ENCODE results near the gene BTK. TPM values are rescaled to one million over a fixed set of nuclear protein-coding genes. Genes with fewer than 3 reads are reported as not detected.

The BTK gene
- total and polyA plus RNA-seq, 5 experiments from 2014 or later, result 0.12 to 9.8 (median 0.20) TPM

- H3K9me3 Mint-ChIP-seq, result no peaks in the 10 kb centered on the region
- peak; percentile 7 to 10 for ATAC-seq
- POLR2A ChIA-PET, result no interaction called here
- no peaks in the 10 kb centered on the region for H3K27me3 Mint-ChIP-seq
- H3K4me3 Mint-ChIP-seq, result peak overlapping the region; percentile 53 to 83 (median 76)
- H3K27ac Mint-ChIP-seq, result peak overlapping the region; percentile 77 to 95 (median 86)
- peaks cover 15 to 50% (median 39%) of the 10 kb centered on the region in 4 donors for H3K4me1 Mint-ChIP-seq
- DNase-seq, result peak in 7 of 10 donors; percentile 29 to 65 (median 37)
- peaks cover 0 to 28% (median 0%) of the 10 kb centered on the region in 3 donors for H3K36me3 Mint-ChIP-seq
Measured at GRCh38 chrX:101410461-101410860, 24.5 kb upstream of the BTK start.

GRCh38 chrX:101409043-101409442 is 23.1 kb upstream of the BTK start:
- H3K36me3 Mint-ChIP-seq, result peaks cover 0 to 29% (median 0%) of the 10 kb centered on the region in 3 donors
- H3K9me3 Mint-ChIP-seq, result no peaks in the 10 kb centered on the region
- peak overlapping the region; percentile 97 to 100 (median 99) for H3K27ac Mint-ChIP-seq
- peak overlapping the region; percentile 59 to 99 (median 92) for H3K4me3 Mint-ChIP-seq
- POLR2A ChIA-PET, result no interaction called here
- no peaks in the 10 kb centered on the region for H3K27me3 Mint-ChIP-seq
- H3K4me1 Mint-ChIP-seq, result peaks cover 15 to 44% (median 37%) of the 10 kb centered on the region in 4 donors
- DNase-seq (no peak), ATAC-seq (no peak)

- H3K27ac Mint-ChIP-seq, result peak overlapping the region; percentile 97 to 100 (median 99)
- H3K36me3 Mint-ChIP-seq, result peaks cover 0 to 27% (median 0%) of the 10 kb centered on the region in 3 donors
- peak overlapping the region; percentile 90 to 99 (median 94) for H3K4me3 Mint-ChIP-seq
- peak; percentile 6 to 20 for ATAC-seq
- H3K27me3 Mint-ChIP-seq, result no peaks in the 10 kb centered on the region
- H3K9me3 Mint-ChIP-seq, result no peaks in the 10 kb centered on the region
- peaks cover 15 to 44% (median 37%) of the 10 kb centered on the region in 4 donors for H3K4me1 Mint-ChIP-seq
- DNase-seq, result no peak
- POLR2A ChIA-PET, result interaction anchor here (1.9 kb wide), 1 partner anchor 18 kb away, joined by 6 read pairs; the partner anchor contains the start of gene RPL36A
Measured at GRCh38 chrX:101408532-101408841, 22.5 kb upstream of the BTK start.

GRCh38 chrX:101407748-101408531 is 21.9 kb upstream of the BTK start, which contains the start of the genes GLA and HNRNPH2:
GLA (minus strand) TSS chrX:101407925; CDS start chrX:101407903, 22 bp downstream.
HNRNPH2 (plus strand) TSS chrX:101408222; CDS start chrX:101411989, 3,767 bp downstream.
- peak within 1 kb of the TSS; percentile 97 to 100 (median 99) for H3K27ac Mint-ChIP-seq

GRCh38 chrX:101407167-101407747 is 21.3 kb upstream of the BTK start:
- H3K9me3 Mint-ChIP-seq, result no peaks in the 10 kb centered on the region
- ATAC-seq (no peak), DNase-seq (no peak)
- peak overlapping the region; percentile 90 to 99 (median 94) for H3K4me3 Mint-ChIP-seq
- peaks cover 11 to 34% (median 26%) of the 10 kb centered on the region in 4 donors for H3K4me1 Mint-ChIP-seq
- H3K27me3 Mint-ChIP-seq, result no peaks in the 10 kb centered on the region
- peaks cover 0 to 16% (median 0%) of the 10 kb centered on the region in 3 donors for H3K36me3 Mint-ChIP-seq
- H3K27ac Mint-ChIP-seq, result peak overlapping the region; percentile 97 to 100 (median 99)
- POLR2A ChIA-PET, result interaction anchor here (1.0 to 1.9 kb wide), 2 partner anchors 16 to 59 kb away, joined by 3 to 6 read pairs; partner anchors contain the start of genes RPL36A and TIMM8A

More at GRCh38 chrX:101407748-101408531, 21.9 kb upstream of the BTK start, which contains the start of the genes GLA and HNRNPH2:
- DNase-seq, result peak; percentile 56 to 95 (median 88)
- Mint-ChIP-seq H3K9me3 (no peaks in the 10 kb centered on the region), H3K4me3 (peak within 1 kb of the TSS; percentile 90 to 99 (median 94)), H3K4me1 (peaks cover 14 to 40% (median 33%) of the 10 kb centered on the region in 4 donors), H3K36me3 (peaks cover 0 to 21% (median 0%) of the 10 kb centered on the region in 3 donors), H3K27me3 (no peaks in the 10 kb centered on the region)
- peak; percentile 89 to 90 for ATAC-seq
- POLR2A ChIA-PET, result interaction anchor here (1.0 to 1.9 kb wide), 2 partner anchors 17 to 60 kb away, joined by 3 to 6 read pairs; partner anchors contain the start of genes RPL36A and TIMM8A

GRCh38 chrX:101399825-101400224 is 13.8 kb upstream of the BTK start:
- Mint-ChIP-seq H3K4me1 (peaks cover 0 to 2% (median 0%) of the 10 kb centered on the region in 4 donors), H3K27me3 (no peaks in the 10 kb centered on the region), H3K4me3 (no peak overlapping the region), H3K27ac (no peak overlapping the region), H3K36me3 (peaks cover 0 to 25% (median 0%) of the 10 kb centered on the region in 3 donors), H3K9me3 (no peaks in the 10 kb centered on the region)
- ATAC-seq (no peak), DNase-seq (no peak)
- POLR2A ChIA-PET, result no interaction called here

- Mint-ChIP-seq H3K27ac (no peak overlapping the region), H3K4me3 (no peak overlapping the region), H3K36me3 (peaks cover 0 to 30% (median 0%) of the 10 kb centered on the region in 3 donors), H3K27me3 (no peaks in the 10 kb centered on the region), H3K9me3 (no peaks in the 10 kb centered on the region), H3K4me1 (peaks cover 0 to 3% (median 1%) of the 10 kb centered on the region in 4 donors)
- DNase-seq (no peak), ATAC-seq (no peak)
- POLR2A ChIA-PET, result no interaction called here
Measured at GRCh38 chrX:101398694-101399093, 12.7 kb upstream of the BTK start.

GRCh38 chrX:101397779-101398178 is 11.8 kb upstream of the BTK start:
- ATAC-seq, result no peak
- Mint-ChIP-seq H3K4me1 (peaks cover 0 to 12% (median 7%) of the 10 kb centered on the region in 4 donors), H3K36me3 (peaks cover 0 to 39% (median 0%) of the 10 kb centered on the region in 3 donors), H3K27ac (no peak overlapping the region), H3K27me3 (no peaks in the 10 kb centered on the region), H3K9me3 (no peaks in the 10 kb centered on the region), H3K4me3 (no peak overlapping the region)
- POLR2A ChIA-PET, result no interaction called here
- no peak for DNase-seq

- DNase-seq (no peak), ATAC-seq (no peak)
- Mint-ChIP-seq H3K36me3 (peaks cover 0 to 48% (median 0%) of the 10 kb centered on the region in 3 donors), H3K27me3 (no peaks in the 10 kb centered on the region), H3K4me1 (peaks cover 3 to 26% (median 23%) of the 10 kb centered on the region in 4 donors), H3K27ac (peak overlapping the region in 5 of 10 donors; percentile 7 to 53 (median 40)), H3K4me3 (no peak overlapping the region), H3K9me3 (no peaks in the 10 kb centered on the region)
- POLR2A ChIA-PET, result no interaction called here
Measured at GRCh38 chrX:101395789-101396188, 9.8 kb upstream of the BTK start.

- DNase-seq, result no peak
- Mint-ChIP-seq H3K4me3 (no peak overlapping the region), H3K27ac (peak overlapping the region in 4 of 10 donors; percentile 33 to 83 (median 64)), H3K36me3 (peaks cover 0 to 46% (median 0%) of the 10 kb centered on the region in 3 donors), H3K9me3 (no peaks in the 10 kb centered on the region), H3K4me1 (peaks cover 3 to 32% (median 27%) of the 10 kb centered on the region in 4 donors), H3K27me3 (no peaks in the 10 kb centered on the region)
- ATAC-seq, result no peak
- POLR2A ChIA-PET, result interaction anchor here (0.7 kb wide), 1 partner anchor 10 kb away, joined by 3 read pairs; no protein-coding TSS in a partner anchor
Measured at GRCh38 chrX:101394372-101394771, 8.4 kb upstream of the BTK start.

GRCh38 chrX:101393530-101394305 is 7.7 kb upstream of the BTK start:
- no peak overlapping the region for H3K4me3 Mint-ChIP-seq
- ATAC-seq, result no peak
- no peaks in the 10 kb centered on the region for H3K9me3 Mint-ChIP-seq
- H3K36me3 Mint-ChIP-seq, result peaks cover 0 to 46% (median 0%) of the 10 kb centered on the region in 3 donors
- H3K27ac Mint-ChIP-seq, result peak overlapping the region; percentile 18 to 85 (median 68)
- DNase-seq, result no peak
- no peaks in the 10 kb centered on the region for H3K27me3 Mint-ChIP-seq
- H3K4me1 Mint-ChIP-seq, result peaks cover 3 to 32% (median 27%) of the 10 kb centered on the region in 4 donors
- POLR2A ChIA-PET, result interaction anchor here (0.7 kb wide), 1 partner anchor 11 kb away, joined by 3 read pairs; no protein-coding TSS in a partner anchor

GRCh38 chrX:101391831-101392230 is 5.8 kb upstream of the BTK start:
- POLR2A ChIA-PET, result interaction anchor here (0.6 to 1.8 kb wide), 2 partner anchors 26 to 133 kb away, joined by 3 to 17 read pairs; no protein-coding TSS in a partner anchor
- peak overlapping the region; percentile 91 to 98 (median 96) for H3K27ac Mint-ChIP-seq
- peak overlapping the region; percentile 88 to 95 (median 92) for H3K4me3 Mint-ChIP-seq
- H3K27me3 Mint-ChIP-seq, result no peaks in the 10 kb centered on the region
- DNase-seq (no peak), ATAC-seq (no peak)
- no peaks in the 10 kb centered on the region for H3K9me3 Mint-ChIP-seq
- H3K36me3 Mint-ChIP-seq, result peaks cover 0 to 46% (median 0%) of the 10 kb centered on the region in 3 donors
- peaks cover 3 to 32% (median 27%) of the 10 kb centered on the region in 4 donors for H3K4me1 Mint-ChIP-seq
